ENCODE measurements around the gene GPR68.

The GPR68 gene

GRCh38 chr14:91244501-91244901, at the start of gene GPR68:
Gene GPR68 (minus strand): TSS chr14:91244704. CDS start chr14:91235050, 9,654 bp downstream.
- DNase-seq (ENCODE audit: low spot score) = no peak

GRCh38 chr14:91294153-91294552, 49.6 kb upstream of the GPR68 start:
- DNase-seq (ENCODE audit: low spot score) = no peak

- DNase-seq (ENCODE audit: low spot score) = no peak
Observed at GRCh38 chr14:91293281-91293680, 48.8 kb upstream of the GPR68 start.

GRCh38 chr14:91292491-91292890, 48.0 kb upstream of the GPR68 start:
- no peak for DNase-seq (ENCODE audit: low spot score)

- DNase-seq (ENCODE audit: low spot score) = no peak
Observed at GRCh38 chr14:91291786-91292405, 47.4 kb upstream of the GPR68 start.

GRCh38 chr14:91290986-91291385, 46.5 kb upstream of the GPR68 start:
- no peak for DNase-seq (ENCODE audit: low spot score)

- no peak for DNase-seq (ENCODE audit: low spot score)
Observed at GRCh38 chr14:91289464-91289863, 45.0 kb upstream of the GPR68 start.

- DNase-seq (ENCODE audit: low spot score) = no peak
Observed at GRCh38 chr14:91288876-91289275, 44.4 kb upstream of the GPR68 start.

GRCh38 chr14:91286530-91286937, 42.0 kb upstream of the GPR68 start:
- DNase-seq (ENCODE audit: low spot score) = peak; percentile 82

- no peak for DNase-seq (ENCODE audit: low spot score)
Observed at GRCh38 chr14:91284791-91285548, 40.5 kb upstream of the GPR68 start.

GRCh38 chr14:91284146-91284790, 39.8 kb upstream of the GPR68 start:
- no peak for DNase-seq (ENCODE audit: low spot score)

GRCh38 chr14:91283666-91284065, 39.2 kb upstream of the GPR68 start:
- no peak for DNase-seq (ENCODE audit: low spot score)

- DNase-seq (ENCODE audit: low spot score) = no peak
Observed at GRCh38 chr14:91282954-91283645, 38.6 kb upstream of the GPR68 start.

GRCh38 chr14:91281346-91281745, 36.8 kb upstream of the GPR68 start:
- no peak for DNase-seq (ENCODE audit: low spot score)

GRCh38 chr14:91280129-91280528, 35.6 kb upstream of the GPR68 start:
- no peak for DNase-seq (ENCODE audit: low spot score)

GRCh38 chr14:91279354-91279753, 34.9 kb upstream of the GPR68 start:
- no peak for DNase-seq (ENCODE audit: low spot score)

- no peak for DNase-seq (ENCODE audit: low spot score)
Observed at GRCh38 chr14:91278383-91278715, 33.8 kb upstream of the GPR68 start.

- DNase-seq (ENCODE audit: low spot score) = no peak
Observed at GRCh38 chr14:91277546-91278382, 33.3 kb upstream of the GPR68 start.

- no peak for DNase-seq (ENCODE audit: low spot score)
Observed at GRCh38 chr14:91274796-91275195, 30.3 kb upstream of the GPR68 start.

- no peak for DNase-seq (ENCODE audit: low spot score)
Observed at GRCh38 chr14:91273885-91274273, 29.4 kb upstream of the GPR68 start.

GRCh38 chr14:91273273-91273884, 28.9 kb upstream of the GPR68 start:
- no peak for DNase-seq (ENCODE audit: low spot score)
